Psoas muscle (tissue), 8 donors: ENCODE results near the gene PRKAR1A. TPM values are rescaled to one million over a fixed set of nuclear protein-coding genes. Genes with fewer than 3 reads are reported as not detected.

Experiments used
- ATAC-seq, 4 donors: fragments of 200-7000 bp; cut with Tn5 transposase; one replicate each; pipeline ENCODE4 v1.9.1; 2020; ENCODE audit warnings: moderate library complexity in 3 of 4, mild to moderate bottlenecking in 2 of 4
- DNase-seq, 2 donors: peaks; one replicate each; pipeline ENCODE4 v3.0.0-alpha.2; 2020
- H3K27ac ChIP-seq: fragments of 200-600 bp; one replicate; pipeline ENCODE4 v1.8.0; 2022
- H3K27me3 ChIP-seq, 3 donors: fragments of 200-600 bp in 1 of 3; one replicate each; pipeline versions ENCODE4 v1.6.1 to v1.8.0; 2013 to 2022; ENCODE audit warnings: low read length in 2 of 3, mild to moderate bottlenecking in 2 of 3, moderate library complexity in 1 of 3; ENCODE audit not compliant: insufficient read depth in 3 of 3
- H3K36me3 ChIP-seq, 2 donors: fragments of 200-600 bp in 1 of 2; one replicate each; pipeline versions ENCODE4 v1.6.1 to v1.8.0; 2013 to 2022; ENCODE audit warnings: low read depth in 1 of 2, mild to moderate bottlenecking in 1 of 2, moderate library complexity in 1 of 2; ENCODE audit not compliant: insufficient read depth in 1 of 2
- H3K4me1 ChIP-seq: fragments of 200-600 bp; one replicate; pipeline ENCODE4 v1.8.0; 2022
- H3K4me3 ChIP-seq: fragments of 200-600 bp; one replicate; pipeline ENCODE4 v1.8.0; 2022; ENCODE audit warnings: mild to moderate bottlenecking
- H3K9me3 ChIP-seq: fragments of 200-600 bp; one replicate; pipeline ENCODE4 v1.8.0; 2022
- WGBS, 3 donors: extraction: QIAGEN DNeasy Blood & Tissue Kit; methylation state at CpG; one replicate each; pipeline versions ENCODE4 v1.1.6 to v1.1.7; 2013; 5-methylcytosine and 5-hydroxymethylcytosine counted together
- intact Hi-C, 2 donors: fragments of 100-400 bp; cut with DNase I; formaldehyde crosslinking; loops; one replicate each; pipeline versions ENCODE4 v1.11.0 to v1.14.2; 2022
- long read RNA-seq, 2 donors: library from polyadenylated mRNA; unstranded; transcript quantifications; one replicate each; pipeline ENCODE4 v2.0.0, GENCODE V29; 2021
- polyA plus RNA-seq, 3 donors: library from polyadenylated mRNA; stranded (reverse); fragments of 200-250 nt; gene quantifications; one replicate each; pipeline ENCODE4 v1.2.3, GENCODE V29; 2013
- total RNA-seq, 4 donors: library from RNA; stranded (reverse); fragmentation: NEBNext Ultra II Directional in 2 of 4; extraction: Animal tissue kit (Norgen Biotek cat#: 25700) in 2 of 4; gene quantifications; one replicate each; pipeline versions ENCODE4 v1.2.1 to v1.2.4, GENCODE V29; 2021 to 2023
- TF ChIP-seq, protein P1 (sequence below): fragments of 200-600 bp; IDR thresholded peaks from one replicate; pipeline ENCODE4 v1.8.0; 2022; ENCODE audit warnings: antibody characterized with exemption
- donor health status: healthy with polysubstance abuse.
- donor health status: DM: no; HTN: no; CAD: no; lungs with moderate emphysema.
- donor health status: Bipolar disorder and iron deficiency.
- donor health status: healthy.
- donor health status: DM: yes; HTN: yes; CAD: no.
- donor health status: DM: no; HTN: no; CAD: no.
- donor health status: DM: no; HTN: no; CAD: no.
- donor health status: DM: yes; HTN: yes; CAD: no.

The PRKAR1A gene
- total RNA-seq (1,000 to 10,000 TPM in 1 of 4 donors, 100 to 1,000 TPM in 3; 304 to 2,295 (median 488) TPM), polyA plus RNA-seq (100 to 1,000 TPM; 145 to 386 (median 171) TPM)
- long read RNA-seq, donor 1, full-length matches to known transcripts, result 2,465 of 2,689 reads
- long read RNA-seq, donor 1, partial matches to known transcripts, result 127 of 2,689 reads
- long read RNA-seq, donor 1, other reads (novel, unspliced or antisense), result 97 of 2,689 reads
- long read RNA-seq, donor 2, full-length matches to known transcripts, result 973 of 1,072 reads
- long read RNA-seq, donor 2, partial matches to known transcripts, result 62 of 1,072 reads
- long read RNA-seq, donor 2, other reads (novel, unspliced or antisense), result 37 of 1,072 reads

GRCh38 chr17:68512247-68512959, at the start of gene PRKAR1A:
PRKAR1A (plus strand) TSS chr17:68512430; CDS start chr17:68515400, 2,970 bp downstream.
- peak; percentile 68 to 84 (median 82) for ATAC-seq
- Histone ChIP-seq H3K9me3 (no peaks in the 10 kb centered on the region), H3K27me3 (no peaks in the 10 kb centered on the region), H3K36me3 (peaks cover 0 to 37% of the 10 kb centered on the region in 2 donors), H3K4me3 (peak within 1 kb of the TSS; percentile 90), H3K4me1 (peaks cover 29% of the 10 kb centered on the region), H3K27ac (peak within 1 kb of the TSS; percentile 98)
- TF ChIP-seq, protein P1, sequence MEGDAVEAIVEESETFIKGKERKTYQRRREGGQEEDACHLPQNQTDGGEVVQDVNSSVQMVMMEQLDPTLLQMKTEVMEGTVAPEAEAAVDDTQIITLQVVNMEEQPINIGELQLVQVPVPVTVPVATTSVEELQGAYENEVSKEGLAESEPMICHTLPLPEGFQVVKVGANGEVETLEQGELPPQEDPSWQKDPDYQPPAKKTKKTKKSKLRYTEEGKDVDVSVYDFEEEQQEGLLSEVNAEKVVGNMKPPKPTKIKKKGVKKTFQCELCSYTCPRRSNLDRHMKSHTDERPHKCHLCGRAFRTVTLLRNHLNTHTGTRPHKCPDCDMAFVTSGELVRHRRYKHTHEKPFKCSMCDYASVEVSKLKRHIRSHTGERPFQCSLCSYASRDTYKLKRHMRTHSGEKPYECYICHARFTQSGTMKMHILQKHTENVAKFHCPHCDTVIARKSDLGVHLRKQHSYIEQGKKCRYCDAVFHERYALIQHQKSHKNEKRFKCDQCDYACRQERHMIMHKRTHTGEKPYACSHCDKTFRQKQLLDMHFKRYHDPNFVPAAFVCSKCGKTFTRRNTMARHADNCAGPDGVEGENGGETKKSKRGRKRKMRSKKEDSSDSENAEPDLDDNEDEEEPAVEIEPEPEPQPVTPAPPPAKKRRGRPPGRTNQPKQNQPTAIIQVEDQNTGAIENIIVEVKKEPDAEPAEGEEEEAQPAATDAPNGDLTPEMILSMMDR, result no peak
- intact Hi-C loops, result loop anchor here (5.0 kb wide), 2 partner anchors 50 to 55 kb away; partner anchors contain the start of gene WIPI1 (in 1 of the 2)
- 0 to 1% (median 1%) methylated on average over 53 to 81 of the region's 81 CpGs for WGBS, 3 donors
- DNase-seq, result peak; percentile 93 to 97

DNA sequence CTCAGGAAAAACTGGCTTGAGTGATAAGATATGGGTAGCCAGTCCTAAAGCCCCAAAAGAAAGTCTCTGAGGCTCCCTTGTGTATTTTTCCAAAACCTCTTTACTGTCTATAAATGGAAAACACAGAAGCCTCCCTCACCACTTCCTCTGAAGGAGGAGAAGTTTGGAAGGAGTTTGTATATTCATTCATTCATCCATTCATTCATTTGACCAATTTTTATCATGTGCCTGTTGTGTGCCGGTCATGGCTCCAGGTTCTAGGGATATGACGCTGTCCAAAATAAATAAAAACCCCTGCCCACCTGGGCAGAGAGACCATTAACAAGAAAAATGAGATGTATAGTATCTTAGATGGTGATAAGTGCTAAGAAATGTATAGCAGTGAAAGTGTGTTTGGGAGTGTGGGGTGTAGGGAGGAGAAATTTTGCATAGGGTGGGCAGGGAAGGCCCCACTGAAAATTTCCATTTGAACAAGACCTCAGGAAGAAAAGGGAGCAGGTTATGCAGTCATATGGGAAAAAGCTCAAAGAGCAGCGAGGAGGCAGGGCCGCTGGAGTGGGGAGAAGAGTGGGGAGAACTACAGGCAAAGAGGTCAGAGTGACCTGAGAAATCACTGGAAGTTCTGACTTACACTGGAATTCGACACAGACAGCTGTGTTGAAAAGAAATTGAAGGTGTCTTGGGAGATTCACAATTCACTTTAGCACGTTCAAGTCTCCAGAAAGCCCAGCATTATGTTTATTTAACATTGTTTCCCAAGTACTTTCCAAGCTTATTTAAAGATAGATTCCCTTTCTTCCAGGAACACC, 48.8 kb upstream of the PRKAR1A start:
- Histone ChIP-seq H3K27me3 (no peaks in the 10 kb centered on the region), H3K36me3 (no peaks in the 10 kb centered on the region), H3K4me1 (peaks cover 34% of the 10 kb centered on the region), H3K27ac (peak overlapping the region; percentile 98), H3K9me3 (no peaks in the 10 kb centered on the region), H3K4me3 (no peak overlapping the region)
- TF ChIP-seq, protein P1, result no peak
- ATAC-seq (no peak), DNase-seq (no peak)
- 53 to 58% (median 55%) methylated on average over 6 of the region's 6 CpGs for WGBS, 3 donors
- intact Hi-C loops, result loop anchor here (2.0 to 10.0 kb wide), 9 partner anchors 27 to 741 kb away; partner anchors contain the start of gene PRKAR1A (in 1 of the 2)

- WGBS, 3 donors, result 24 to 38% (median 28%) methylated on average over 5 of the region's 5 CpGs
- TF ChIP-seq, protein P1, result no peak
- Histone ChIP-seq H3K4me1 (peaks cover 6% of the 10 kb centered on the region), H3K27ac (peak overlapping the region; percentile 82), H3K9me3 (peaks cover 9% of the 10 kb centered on the region), H3K36me3 (no peaks in the 10 kb centered on the region), H3K27me3 (no peaks in the 10 kb centered on the region), H3K4me3 (no peak overlapping the region)
- no peak for DNase-seq
- ATAC-seq, result peak; percentile 48 to 83 (median 60)
- intact Hi-C loops, result loop anchor here (1.0 to 10.0 kb wide), 3 partner anchors 25 to 289 kb away; no protein-coding TSS in a partner anchor
Measured at GRCh38 chr17:68468334-68468733, 43.9 kb upstream of the PRKAR1A start.

DNA sequence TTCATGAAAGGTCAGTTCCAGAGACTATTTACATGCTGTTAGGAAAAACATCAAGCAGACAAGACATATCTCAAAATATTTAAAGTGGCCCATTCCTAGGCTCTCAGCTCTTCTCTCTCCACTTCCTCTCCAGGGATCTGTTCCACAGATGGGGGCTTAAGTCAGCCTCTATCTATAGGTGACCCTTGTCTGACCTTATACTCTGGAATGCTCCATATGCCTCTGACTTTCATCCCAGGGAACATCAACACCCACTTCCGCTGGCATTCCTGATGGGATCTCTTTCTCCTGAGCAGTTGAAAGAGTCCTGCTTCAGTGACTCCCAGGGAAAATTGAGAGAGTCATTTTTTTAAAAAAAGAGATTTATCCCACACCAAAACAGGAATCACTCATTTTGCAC, 43.4 kb upstream of the PRKAR1A start:
- peaks cover 6% of the 10 kb centered on the region for H3K4me1 ChIP-seq
- WGBS, 3 donors, result 59 to 91% (median 72%) methylated on average over 1 of the region's 1 CpG
- no peaks in the 10 kb centered on the region for H3K36me3 ChIP-seq
- TF ChIP-seq, protein P1, result no peak
- H3K9me3 ChIP-seq, result peaks cover 9% of the 10 kb centered on the region
- DNase-seq (no peak), ATAC-seq (peak in 1 of 4 donors; percentile 21)
- peak overlapping the region; percentile 82 for H3K27ac ChIP-seq
- intact Hi-C loops, result loop anchor here (1.0 to 10.0 kb wide), 3 partner anchors 25 to 289 kb away; no protein-coding TSS in a partner anchor
- H3K27me3 ChIP-seq, result no peaks in the 10 kb centered on the region
- H3K4me3 ChIP-seq, result no peak overlapping the region
